ENCODE results near the gene FBXW11. TPM values are rescaled to one million over a fixed set of nuclear protein-coding genes. Genes with fewer than 3 reads are reported as not detected.

The FBXW11 gene
- total RNA-seq, 4 donors from 2014 or later, result 22.8 to 44.8 (median 40.3) TPM

- 80 to 90% methylated on average over 1 to 4 of the region's 4 CpGs for WGBS, 2 donors (ENCODE audit: low coverage in 1 of 2)
- H3K27me3 ChIP-seq, result peaks cover 5% of the 10 kb centered on the region
These were observed 193.2 kb downstream of the FBXW11 start for GRCh38 chr5:171813270-171813669.

More at GRCh38 chr5:171813270-171813669, 193.2 kb downstream of the FBXW11 start:
- in situ Hi-C loops (cut with MboI; ENCODE audit: low pct_ligation_motif_present in 1 of 4, low pct_unique_long_range_greater_than_20kb in 1 of 4, low sequenced_read_pairs in 3 of 4) (no loop called here), intact Hi-C loops (cut with DNase I; ENCODE audit: low total_unique reads) (no loop called here)
- no peaks in the 10 kb centered on the region for H3K4me1 ChIP-seq
- no peaks in the 10 kb centered on the region for H3K36me3 ChIP-seq
- H3K27ac ChIP-seq, result no peak overlapping the region
- no peaks in the 10 kb centered on the region for H3K9me3 ChIP-seq
- H3K4me3 ChIP-seq, result no peak overlapping the region
- no peak for TF ChIP-seq POLR2AphosphoS5 (IDR thresholded peaks at IDR 0.05)
- no peak for TF ChIP-seq EP300 (IDR thresholded peaks at IDR 0.05; ENCODE audit: low read depth)
- TF ChIP-seq CTCF (IDR thresholded peaks at IDR 0.05), result no peak
- TF ChIP-seq POLR2A (IDR thresholded peaks at IDR 0.05), result no peak
- no peak for DNase-seq

Other genes starting within 250 kb of the FBXW11 start
- gene SMIM23, start 220.8 kb downstream of the FBXW11 start, total RNA-seq, result not detected
- gene STK10, start 181.6 kb upstream of the FBXW11 start, total RNA-seq, result 100 to 1,000 TPM in 1 of 4 donors, 10 to 100 TPM in 3; 21.2 to 207 (median 49.3) TPM
- not detected for gene EFCAB9, start 187.5 kb upstream of the FBXW11 start, total RNA-seq

Measured in transverse colon (tissue), 4 donors.